ENCODE data around the gene SERPINA6. TPM values are rescaled to one million over a fixed set of nuclear protein-coding genes. Genes with fewer than 3 reads are reported as not detected.

Gene SERPINA6
- total and polyA plus RNA-seq, 2 donors (not counting 1 experiment from before 2014, with no cell fraction given), result not detected

GRCh38 chr14:94313991-94314655, 9.0 kb downstream of the SERPINA6 start:
- no peaks in the 10 kb centered on the region for H3K27me3 ChIP-seq (ENCODE audit: control insufficient read depth, insufficient read depth, low read length)
- H3K79me2 ChIP-seq (ENCODE audit: control insufficient read depth, insufficient read depth, low read length), result no peaks in the 10 kb centered on the region
- no peaks in the 10 kb centered on the region for H3K9me3 ChIP-seq (ENCODE audit: control insufficient read depth, insufficient read depth, low read depth, low read length)
- H3K27ac ChIP-seq (ENCODE audit: insufficient read depth, low read length), result no peak overlapping the region
- no peaks in the 10 kb centered on the region for H3K36me3 ChIP-seq (ENCODE audit: control insufficient read depth, insufficient read depth, low read length)
- no peak for TF ChIP-seq EZH2 (IDR thresholded peaks at IDR 0.05; ENCODE audit: low read length, missing control alignments)
- no peak for TF ChIP-seq CTCF (conservative IDR thresholded peaks at IDR 0.05 in 1 of 2, IDR thresholded peaks at IDR 0.05 in 1 of 2; ENCODE audit: low read depth in 1 of 2, low read length in 2 of 2)
- peak; percentile 11 to 68 for DNase-seq (ENCODE audit: low read depth in 2 of 2)
- no peak overlapping the region for H2AFZ ChIP-seq (ENCODE audit: low read length)
- H3K4me1 ChIP-seq (ENCODE audit: control insufficient read depth, extremely low read depth, insufficient read depth, low read length), result no peaks in the 10 kb centered on the region
- no peaks in the 10 kb centered on the region for H4K20me1 ChIP-seq (ENCODE audit: control insufficient read depth, extremely low read depth, insufficient read depth, low read length)
- H3K4me3 ChIP-seq (replicated peaks in 1 of 4; ENCODE audit: control extremely low read depth in 1 of 4, insufficient read depth in 1 of 4, low read depth in 3 of 4, low read length in 4 of 4), result no peak overlapping the region
- H3K4me2 ChIP-seq (ENCODE audit: extremely low read depth, insufficient read depth, low read length), result no peak overlapping the region
- H3K9ac ChIP-seq (ENCODE audit: insufficient read depth, low read length), result no peak overlapping the region

- TF ChIP-seq EZH2 (IDR thresholded peaks at IDR 0.05; ENCODE audit: low read length, missing control alignments), result no peak
- TF ChIP-seq CTCF (conservative IDR thresholded peaks at IDR 0.05 in 1 of 2, IDR thresholded peaks at IDR 0.05 in 1 of 2; ENCODE audit: low read depth in 1 of 2, low read length in 2 of 2), result no peak
- Histone ChIP-seq H3K79me2 (ENCODE audit: control insufficient read depth, insufficient read depth, low read length) (no peaks in the 10 kb centered on the region), H3K4me1 (ENCODE audit: control insufficient read depth, extremely low read depth, insufficient read depth, low read length) (no peaks in the 10 kb centered on the region), H3K9ac (ENCODE audit: insufficient read depth, low read length) (no peak overlapping the region), H2AFZ (ENCODE audit: low read length) (no peak overlapping the region), H3K27me3 (ENCODE audit: control insufficient read depth, insufficient read depth, low read length) (no peaks in the 10 kb centered on the region), H4K20me1 (ENCODE audit: control insufficient read depth, extremely low read depth, insufficient read depth, low read length) (no peaks in the 10 kb centered on the region), H3K4me2 (ENCODE audit: extremely low read depth, insufficient read depth, low read length) (no peak overlapping the region), H3K9me3 (ENCODE audit: control insufficient read depth, insufficient read depth, low read depth, low read length) (no peaks in the 10 kb centered on the region), H3K36me3 (ENCODE audit: control insufficient read depth, insufficient read depth, low read length) (no peaks in the 10 kb centered on the region), H3K27ac (ENCODE audit: insufficient read depth, low read length) (no peak overlapping the region), H3K4me3 (replicated peaks in 1 of 4; ENCODE audit: control extremely low read depth in 1 of 4, insufficient read depth in 1 of 4, low read depth in 3 of 4, low read length in 4 of 4) (no peak overlapping the region)
- DNase-seq (ENCODE audit: low read depth in 2 of 2), result no peak
Observed at GRCh38 chr14:94312481-94313246, 10.5 kb downstream of the SERPINA6 start.

GRCh38 chr14:94310248-94310647, 12.9 kb downstream of the SERPINA6 start:
- DNase-seq (ENCODE audit: low read depth in 2 of 2), result no peak
- H2AFZ ChIP-seq (ENCODE audit: low read length), result no peak overlapping the region
- no peak overlapping the region for H3K9ac ChIP-seq (ENCODE audit: insufficient read depth, low read length)
- H3K36me3 ChIP-seq (ENCODE audit: control insufficient read depth, insufficient read depth, low read length), result no peaks in the 10 kb centered on the region
- no peak overlapping the region for H3K4me3 ChIP-seq (replicated peaks in 1 of 4; ENCODE audit: control extremely low read depth in 1 of 4, insufficient read depth in 1 of 4, low read depth in 3 of 4, low read length in 4 of 4)
- H4K20me1 ChIP-seq (ENCODE audit: control insufficient read depth, extremely low read depth, insufficient read depth, low read length), result no peaks in the 10 kb centered on the region
- H3K79me2 ChIP-seq (ENCODE audit: control insufficient read depth, insufficient read depth, low read length), result no peaks in the 10 kb centered on the region
- H3K27ac ChIP-seq (ENCODE audit: insufficient read depth, low read length), result no peak overlapping the region
- no peak overlapping the region for H3K4me2 ChIP-seq (ENCODE audit: extremely low read depth, insufficient read depth, low read length)
- no peaks in the 10 kb centered on the region for H3K27me3 ChIP-seq (ENCODE audit: control insufficient read depth, insufficient read depth, low read length)
- no peaks in the 10 kb centered on the region for H3K4me1 ChIP-seq (ENCODE audit: control insufficient read depth, extremely low read depth, insufficient read depth, low read length)
- H3K9me3 ChIP-seq (ENCODE audit: control insufficient read depth, insufficient read depth, low read depth, low read length), result no peaks in the 10 kb centered on the region
- TF ChIP-seq CTCF (conservative IDR thresholded peaks at IDR 0.05 in 1 of 2, IDR thresholded peaks at IDR 0.05 in 1 of 2; ENCODE audit: low read depth in 1 of 2, low read length in 2 of 2), result no peak
- no peak for TF ChIP-seq EZH2 (IDR thresholded peaks at IDR 0.05; ENCODE audit: low read length, missing control alignments)
